Skeletal muscle satellite cell (primary cell): ENCODE measurements around the gene ARHGAP8.
"Not testable (repeated sequence)": the region's sequence is repeated elsewhere in the genome, so short reads cannot be mapped to it uniquely, and the experiment has no call there.

Experiments used
- H3K27me3 ChIP-seq: 2 replicates; pipeline ENCODE4 v1.7.0; 2013; ENCODE audit warnings: low read length; ENCODE audit not compliant: control insufficient read depth, insufficient read depth
- H3K36me3 ChIP-seq: 2 replicates; pipeline ENCODE4 v1.7.0; 2013; ENCODE audit warnings: mild to moderate bottlenecking, control low read depth, low read length; ENCODE audit not compliant: insufficient read depth
- H3K4me1 ChIP-seq: 2 replicates; pipeline ENCODE4 v1.7.0; 2013; ENCODE audit warnings: low read length; ENCODE audit not compliant: control insufficient read depth, insufficient read depth
- H3K4me2 ChIP-seq: 2 replicates; pipeline ENCODE4 v1.7.0; 2013; ENCODE audit warnings: mild to moderate bottlenecking, low read length
- H3K4me3 ChIP-seq: 2 replicates; pipeline ENCODE4 v1.7.0; 2013; ENCODE audit warnings: low read length
- H3K9ac ChIP-seq: 2 replicates; pipeline ENCODE4 v1.7.0; 2013; ENCODE audit warnings: mild to moderate bottlenecking, low read depth, low read length, moderate library complexity
- H3K9me3 ChIP-seq: replicated peaks from 2 replicates; pipeline ENCODE4 v1.7.0; 2013; ENCODE audit warnings: mild to moderate bottlenecking, control low read depth, low read length

Gene ARHGAP8

DNA sequence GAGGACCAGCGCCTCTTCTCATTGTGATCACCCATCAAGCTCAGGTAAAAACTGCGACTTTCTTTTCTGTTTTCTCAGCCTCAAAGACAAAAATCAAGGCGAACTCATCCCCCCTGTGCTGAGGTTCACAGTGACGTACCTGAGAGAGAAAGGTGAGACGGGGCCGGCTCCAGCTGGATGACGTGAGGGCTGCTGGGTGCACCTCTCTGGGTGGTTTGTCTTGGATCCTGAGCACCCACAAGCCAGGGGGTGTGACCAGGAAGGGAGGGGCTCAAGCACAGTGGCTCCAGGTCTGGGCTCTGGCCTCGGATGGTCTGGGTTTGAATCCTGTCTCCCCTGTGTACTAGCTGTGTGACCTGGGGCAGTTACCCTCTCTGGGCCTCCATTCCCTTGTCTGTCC, 92.8 kb downstream of the ARHGAP8 start:
- no peaks in the 10 kb centered on the region for H3K36me3 ChIP-seq
- no peak overlapping the region for H3K4me3 ChIP-seq

DNA sequence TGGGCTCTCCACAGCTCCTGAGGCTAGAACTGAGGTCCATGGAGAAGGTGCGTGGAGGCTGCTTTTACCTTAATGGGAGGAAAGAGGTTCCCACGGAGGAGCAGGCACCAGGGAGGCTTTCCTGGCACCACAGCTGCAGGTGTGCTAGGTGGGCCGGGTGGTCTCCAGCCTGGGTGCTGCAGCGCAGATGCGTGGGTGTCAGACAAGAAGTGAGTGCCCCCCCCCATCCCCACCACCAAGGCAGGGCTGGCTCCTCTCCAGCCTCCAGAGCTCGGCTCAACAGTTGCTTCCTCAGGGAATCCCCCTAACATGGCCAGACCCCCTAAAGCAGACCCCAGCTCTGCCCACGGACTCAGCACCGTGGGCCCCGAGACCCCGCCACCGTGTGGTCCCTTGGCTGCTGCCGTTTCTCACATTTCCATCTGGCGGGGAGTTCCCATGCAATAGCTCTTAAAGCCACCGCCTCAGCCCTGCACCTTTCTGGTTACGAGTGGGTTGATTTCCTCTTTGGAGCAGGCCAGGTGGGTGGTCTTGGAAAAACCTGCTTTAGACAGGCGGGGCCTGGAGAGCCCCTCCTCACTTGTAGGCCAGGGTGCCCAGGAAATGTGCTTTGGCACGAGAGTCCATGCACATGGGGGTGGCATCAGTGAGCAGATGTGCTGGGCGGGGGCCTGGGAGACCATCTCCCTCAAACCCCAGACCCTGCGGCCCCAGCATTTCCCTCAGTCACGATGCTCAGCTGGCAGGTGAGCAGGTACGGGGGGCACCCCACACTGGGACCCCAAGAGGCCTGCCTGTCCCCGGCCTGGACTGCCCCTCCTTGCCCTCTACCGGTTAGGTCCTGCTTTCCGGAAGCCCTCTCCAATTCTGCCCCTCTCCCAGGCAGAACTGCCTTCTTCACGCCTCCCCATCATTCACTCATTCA, 93.7 kb downstream of the ARHGAP8 start:
- H3K27me3 ChIP-seq = no peaks in the 10 kb centered on the region
- H3K9ac ChIP-seq = no peak overlapping the region
- H3K36me3 ChIP-seq = no peaks in the 10 kb centered on the region
- no peak overlapping the region for H3K4me3 ChIP-seq
- no peaks in the 10 kb centered on the region for H3K4me1 ChIP-seq
- no peaks in the 10 kb centered on the region for H3K9me3 ChIP-seq
- no peak overlapping the region for H3K4me2 ChIP-seq

More for the DNA sequence above, 92.8 kb downstream of the ARHGAP8 start:
- Histone ChIP-seq H3K4me2 (no peak overlapping the region), H3K9ac (no peak overlapping the region), H3K4me1 (no peaks in the 10 kb centered on the region), H3K9me3 (no peaks in the 10 kb centered on the region), H3K27me3 (peaks cover 7% of the 10 kb centered on the region)

DNA sequence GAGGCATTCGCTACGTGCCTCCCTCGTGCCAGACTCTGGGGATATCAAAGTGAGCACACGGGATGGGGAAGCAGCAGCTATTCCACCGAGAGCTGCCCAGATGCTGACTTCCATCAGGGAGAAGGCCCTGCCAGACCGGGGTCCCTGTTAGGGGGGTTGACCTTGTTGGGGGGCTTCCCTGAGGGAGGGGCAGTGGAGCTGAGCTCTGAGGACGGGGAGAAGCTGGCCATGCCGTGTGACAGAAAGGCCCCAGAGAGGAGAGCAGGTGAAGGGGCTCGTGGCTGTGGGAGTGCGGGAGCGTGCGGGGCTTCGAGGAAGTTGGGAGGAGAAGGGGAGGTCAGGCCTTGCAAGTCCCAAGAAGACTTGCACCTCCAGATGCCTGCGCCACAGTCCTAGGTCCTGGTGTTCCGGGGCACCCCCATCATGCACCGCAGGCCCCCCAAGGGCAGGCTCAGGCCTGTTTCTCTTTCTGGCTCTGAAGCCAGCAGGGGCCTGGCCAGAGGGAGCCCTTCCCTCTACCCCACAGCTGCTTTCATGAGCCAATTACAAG, 94.4 kb downstream of the ARHGAP8 start:
- Histone ChIP-seq H3K4me2 (no peak overlapping the region), H3K27me3 (no peaks in the 10 kb centered on the region), H3K4me1 (no peaks in the 10 kb centered on the region), H3K36me3 (no peaks in the 10 kb centered on the region), H3K9ac (no peak overlapping the region), H3K4me3 (no peak overlapping the region), H3K9me3 (no peaks in the 10 kb centered on the region)

DNA sequence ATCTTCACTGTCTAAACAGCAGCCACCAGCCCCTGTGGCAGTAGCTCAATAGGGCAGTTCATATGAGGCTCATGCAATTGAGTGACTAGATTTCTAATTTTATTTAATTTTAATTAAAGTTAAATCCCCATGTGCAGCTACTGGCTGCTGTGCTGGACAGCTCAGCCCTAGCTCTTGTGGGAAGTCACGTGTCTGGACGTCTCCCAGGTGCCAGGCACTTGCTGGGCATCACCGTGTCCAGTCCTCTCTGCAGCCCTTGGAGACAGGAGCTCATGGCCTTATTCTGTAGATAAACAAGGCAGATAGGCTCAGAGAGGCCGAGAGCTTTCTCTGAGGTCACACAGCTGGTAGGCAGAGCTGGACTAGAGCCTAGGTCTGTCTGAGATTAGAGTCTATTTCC, 95.0 kb downstream of the ARHGAP8 start:
- Histone ChIP-seq H3K36me3 (no peaks in the 10 kb centered on the region), H3K4me2 (no peak overlapping the region), H3K27me3 (no peaks in the 10 kb centered on the region), H3K4me3 (no peak overlapping the region), H3K4me1 (no peaks in the 10 kb centered on the region), H3K9me3 (no peaks in the 10 kb centered on the region), H3K9ac (no peak overlapping the region)

DNA sequence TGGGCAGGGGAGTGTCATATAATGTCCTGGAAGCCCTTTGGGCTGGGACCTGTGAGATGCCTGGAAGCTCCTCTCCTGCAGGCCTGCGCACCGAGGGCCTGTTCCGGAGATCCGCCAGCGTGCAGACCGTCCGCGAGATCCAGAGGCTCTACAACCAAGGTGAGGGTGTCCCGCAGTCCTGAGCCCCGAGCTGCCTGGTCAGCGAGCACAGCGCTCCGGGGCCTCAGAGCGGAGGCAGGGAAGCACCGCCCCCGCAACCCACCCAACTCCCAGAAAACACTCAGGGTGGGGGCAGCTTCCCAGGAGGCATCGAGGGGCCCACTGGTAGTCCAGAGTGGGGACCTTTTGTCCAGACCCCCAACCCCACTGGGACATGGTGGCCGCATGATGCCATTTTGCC, 95.5 kb downstream of the ARHGAP8 start:
- Histone ChIP-seq H3K27me3 (no peaks in the 10 kb centered on the region), H3K9ac (no peak overlapping the region), H3K4me2 (no peak overlapping the region), H3K36me3 (no peaks in the 10 kb centered on the region), H3K9me3 (no peaks in the 10 kb centered on the region), H3K4me3 (no peak overlapping the region), H3K4me1 (no peaks in the 10 kb centered on the region)

DNA sequence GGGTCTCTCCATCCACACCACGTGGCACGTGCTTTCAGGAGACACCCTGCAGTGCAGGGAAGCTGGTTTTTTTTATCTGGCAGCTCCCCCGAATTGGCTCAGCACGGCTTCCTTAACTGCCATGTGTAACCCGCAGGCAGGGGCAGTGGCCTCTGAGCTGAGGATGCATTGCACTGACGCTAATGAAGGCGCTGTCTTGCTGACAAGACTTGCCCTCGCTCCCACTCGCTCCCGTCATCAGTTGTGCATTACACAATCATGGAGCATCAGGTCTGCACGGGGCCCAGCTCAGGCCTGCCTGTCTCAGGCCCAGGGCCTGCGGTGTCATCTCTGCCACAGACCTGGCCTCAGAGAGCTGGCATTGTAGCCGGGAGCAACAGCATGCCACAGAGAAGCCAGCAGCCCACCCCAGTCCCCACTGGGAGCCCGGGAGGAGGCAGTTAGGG, 95.9 kb downstream of the ARHGAP8 start:
- Histone ChIP-seq H3K36me3 (no peaks in the 10 kb centered on the region), H3K9me3 (no peaks in the 10 kb centered on the region), H3K4me1 (no peaks in the 10 kb centered on the region), H3K27me3 (no peaks in the 10 kb centered on the region), H3K4me3 (no peak overlapping the region), H3K4me2 (no peak overlapping the region), H3K9ac (no peak overlapping the region)

- no peaks in the 10 kb centered on the region for H3K27me3 ChIP-seq
- H3K36me3 ChIP-seq = no peaks in the 10 kb centered on the region
- H3K4me1 ChIP-seq = no peaks in the 10 kb centered on the region
- no peaks in the 10 kb centered on the region for H3K9me3 ChIP-seq
- no peak overlapping the region for H3K4me3 ChIP-seq
- H3K9ac ChIP-seq = no peak overlapping the region
- no peak overlapping the region for H3K4me2 ChIP-seq
These were observed 96.5 kb downstream of the ARHGAP8 start for GRCh38 chr22:44848791-44849420.

DNA sequence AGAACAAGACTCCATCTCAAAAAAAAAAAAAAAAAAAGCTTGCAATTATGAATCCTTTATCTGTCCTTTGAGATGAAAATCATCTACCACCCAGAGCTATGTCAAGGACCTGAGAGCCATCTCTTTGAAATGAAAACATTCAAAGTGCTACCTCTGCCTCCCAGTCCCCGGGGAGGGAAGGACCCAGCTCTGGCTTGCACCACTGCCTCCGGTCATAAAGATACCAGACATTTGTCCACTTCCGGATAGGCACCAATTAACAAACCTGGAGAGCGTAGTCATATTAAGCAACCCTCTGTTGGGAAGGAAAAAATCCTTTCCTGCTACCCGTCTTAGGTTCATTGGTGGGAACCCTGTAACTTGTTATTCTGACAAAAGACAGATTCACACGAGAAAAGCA, 98.6 kb downstream of the ARHGAP8 start:
- Histone ChIP-seq H3K9me3 (no peaks in the 10 kb centered on the region), H3K36me3 (no peaks in the 10 kb centered on the region), H3K4me2 (no peak overlapping the region), H3K4me3 (no peak overlapping the region), H3K27me3 (no peaks in the 10 kb centered on the region), H3K4me1 (no peaks in the 10 kb centered on the region), H3K9ac (no peak overlapping the region)

- H3K9me3 ChIP-seq, H3K36me3 ChIP-seq, H3K27me3 ChIP-seq, H3K9ac ChIP-seq, H3K4me2 ChIP-seq, H3K4me3 ChIP-seq, H3K4me1 ChIP-seq: not testable (repeated sequence)
These were observed 102.3 kb downstream of the ARHGAP8 start for GRCh38 chr22:44854641-44855040.

- Histone ChIP-seq H3K4me2 (no peak overlapping the region), H3K4me3 (no peak overlapping the region), H3K9me3 (no peaks in the 10 kb centered on the region), H3K4me1 (peaks cover 6% of the 10 kb centered on the region), H3K36me3 (no peaks in the 10 kb centered on the region), H3K9ac (no peak overlapping the region), H3K27me3 (no peaks in the 10 kb centered on the region)
These were observed 103.5 kb downstream of the ARHGAP8 start for GRCh38 chr22:44855855-44856254.

- not testable (repeated sequence) for H3K9me3 ChIP-seq, H3K4me3 ChIP-seq, H3K27me3 ChIP-seq, H3K4me2 ChIP-seq, H3K9ac ChIP-seq, H3K4me1 ChIP-seq, H3K36me3 ChIP-seq
These were observed 106.4 kb downstream of the ARHGAP8 start for GRCh38 chr22:44858819-44859218.
